Astrocyte (in vitro differentiated cells and primary cell): ENCODE measurements around the gene ERVMER34-1. TPM values are rescaled to one million over a fixed set of nuclear protein-coding genes. Genes with fewer than 3 reads are reported as not detected.

Experiments used
- DNase-seq: peaks from one replicate; pipeline ENCODE4 v3.0.0-alpha.2; 2010; ENCODE audit warnings: low read depth
- FAIRE-seq: peaks from 2 replicates; lab custom pipeline; 2011; peaks lifted over from hg19 to GRCh38; lab: Jason Lieb, UNC
- H2AFZ ChIP-seq: 2 replicates; pipeline ENCODE4 v1.6.0; 2012; ENCODE audit warnings: low read depth, low read length, inconsistent platforms
- H3K27ac ChIP-seq: 2 replicates; pipeline ENCODE4 v1.5.1; 2011; ENCODE audit warnings: low read depth, low read length, inconsistent platforms
- H3K27me3 ChIP-seq: 2 replicates; pipeline ENCODE4 v1.6.0; 2011; ENCODE audit warnings: low read length, inconsistent platforms; ENCODE audit not compliant: insufficient read depth
- H3K36me3 ChIP-seq: 2 replicates; pipeline ENCODE4 v1.5.1; 2011; ENCODE audit warnings: low read length, inconsistent platforms; ENCODE audit not compliant: insufficient read depth
- H3K4me1 ChIP-seq: 2 replicates; pipeline ENCODE4 v1.5.1; 2011; ENCODE audit warnings: low read length, inconsistent platforms; ENCODE audit not compliant: insufficient read depth
- H3K4me2 ChIP-seq: 2 replicates; pipeline ENCODE4 v1.6.0; 2012; ENCODE audit warnings: low read length, inconsistent platforms
- H3K4me3 ChIP-seq: 2 replicates; pipeline ENCODE4 v1.5.1; 2011; ENCODE audit warnings: low read depth, mild to moderate bottlenecking, low read length, inconsistent platforms; ENCODE audit not compliant: insufficient read depth
- H3K79me2 ChIP-seq: 2 replicates; pipeline ENCODE4 v1.6.0; 2012; ENCODE audit warnings: mild to moderate bottlenecking, low read length, inconsistent platforms; ENCODE audit not compliant: insufficient read depth
- H3K9ac ChIP-seq: 2 replicates; pipeline ENCODE4 v1.6.0; 2012; ENCODE audit warnings: mild to moderate bottlenecking, low read length, inconsistent platforms
- H3K9me3 ChIP-seq: 2 replicates; pipeline ENCODE4 v1.5.1; 2012; ENCODE audit warnings: low read depth, mild to moderate bottlenecking, low read length, inconsistent platforms; ENCODE audit not compliant: insufficient read depth
- H4K20me1 ChIP-seq: 2 replicates; pipeline ENCODE4 v1.6.0; 2012; ENCODE audit warnings: low read length, inconsistent platforms; ENCODE audit not compliant: insufficient read depth
- H3K27ac Mint-ChIP-seq: one replicate; pipeline ENCODE4 v1.8.0; 2021; ENCODE audit warnings: mild to moderate bottlenecking, mixed read lengths; ENCODE audit not compliant: unreplicated experiment
- H3K27me3 Mint-ChIP-seq: one replicate; pipeline ENCODE4 v1.8.0; 2021; ENCODE audit warnings: low read depth, mixed read lengths; ENCODE audit not compliant: unreplicated experiment
- H3K36me3 Mint-ChIP-seq: one replicate; pipeline ENCODE4 v1.8.0; 2021; ENCODE audit warnings: low read depth, mixed read lengths; ENCODE audit not compliant: unreplicated experiment
- H3K4me1 Mint-ChIP-seq: one replicate; pipeline ENCODE4 v1.8.0; 2021; ENCODE audit warnings: low read depth, mixed read lengths; ENCODE audit not compliant: unreplicated experiment
- H3K4me3 Mint-ChIP-seq: one replicate; pipeline ENCODE4 v1.8.0; 2021; ENCODE audit warnings: mild to moderate bottlenecking, moderate library complexity, mixed read lengths; ENCODE audit not compliant: unreplicated experiment
- H3K9me3 Mint-ChIP-seq: one replicate; pipeline ENCODE4 v1.8.0; 2021; ENCODE audit warnings: mild to moderate bottlenecking, mixed read lengths; ENCODE audit not compliant: unreplicated experiment
- EZH2 ChIP-seq: IDR thresholded peaks from 2 replicates; pipeline ENCODE4 v1.6.1; 2012; ENCODE audit warnings: mild to moderate bottlenecking, low read length, inconsistent platforms; ENCODE audit not compliant: insufficient read depth
- total RNA-seq: library from RNA; stranded (reverse); gene quantifications from 2 replicates; pipeline ENCODE4 v1.2.1, GENCODE V29; 2021
- TF ChIP-seq, protein P1 (sequence below): IDR thresholded peaks from 2 replicates; pipeline ENCODE4 v1.5.1; 2011; ENCODE audit warnings: low read depth, mild to moderate bottlenecking, inconsistent platforms, low read length, moderate library complexity; ENCODE audit not compliant: insufficient read depth

ERVMER34-1 gene
- total RNA-seq, 1 donor from 2014 or later, result 0.32 TPM

DNA sequence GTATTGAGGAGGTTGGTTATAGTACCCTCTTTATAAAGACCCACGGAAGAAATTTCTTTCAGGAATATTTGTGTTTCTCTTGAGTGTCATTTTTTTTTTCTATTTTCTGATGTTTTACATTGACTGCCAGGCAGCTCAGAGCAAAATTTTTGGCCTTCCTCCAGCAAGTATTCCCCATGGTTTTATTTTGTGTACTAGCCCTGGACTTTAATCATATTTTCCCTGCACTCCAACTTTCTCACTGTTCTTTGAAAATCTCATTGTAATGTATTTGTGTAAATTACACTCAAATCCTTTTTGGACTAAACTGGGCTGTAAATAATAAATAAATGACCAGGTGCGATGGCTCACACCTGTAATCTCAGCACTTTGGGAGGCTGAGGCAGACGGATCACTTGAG is 46.6 kb downstream of the ERVMER34-1 start:
- DNase-seq, result no peak
- Mint-ChIP-seq H3K4me1 (no peaks in the 10 kb centered on the region), H3K9me3 (no peaks in the 10 kb centered on the region), H3K36me3 (no peaks in the 10 kb centered on the region), H3K27ac (no peak overlapping the region), H3K4me3 (no peak overlapping the region), H3K27me3 (no peaks in the 10 kb centered on the region)
- H3K36me3 ChIP-seq, result no peaks in the 10 kb centered on the region
- H3K9ac ChIP-seq, result no peak overlapping the region
- TF ChIP-seq, protein P1, sequence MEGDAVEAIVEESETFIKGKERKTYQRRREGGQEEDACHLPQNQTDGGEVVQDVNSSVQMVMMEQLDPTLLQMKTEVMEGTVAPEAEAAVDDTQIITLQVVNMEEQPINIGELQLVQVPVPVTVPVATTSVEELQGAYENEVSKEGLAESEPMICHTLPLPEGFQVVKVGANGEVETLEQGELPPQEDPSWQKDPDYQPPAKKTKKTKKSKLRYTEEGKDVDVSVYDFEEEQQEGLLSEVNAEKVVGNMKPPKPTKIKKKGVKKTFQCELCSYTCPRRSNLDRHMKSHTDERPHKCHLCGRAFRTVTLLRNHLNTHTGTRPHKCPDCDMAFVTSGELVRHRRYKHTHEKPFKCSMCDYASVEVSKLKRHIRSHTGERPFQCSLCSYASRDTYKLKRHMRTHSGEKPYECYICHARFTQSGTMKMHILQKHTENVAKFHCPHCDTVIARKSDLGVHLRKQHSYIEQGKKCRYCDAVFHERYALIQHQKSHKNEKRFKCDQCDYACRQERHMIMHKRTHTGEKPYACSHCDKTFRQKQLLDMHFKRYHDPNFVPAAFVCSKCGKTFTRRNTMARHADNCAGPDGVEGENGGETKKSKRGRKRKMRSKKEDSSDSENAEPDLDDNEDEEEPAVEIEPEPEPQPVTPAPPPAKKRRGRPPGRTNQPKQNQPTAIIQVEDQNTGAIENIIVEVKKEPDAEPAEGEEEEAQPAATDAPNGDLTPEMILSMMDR, result no peak
- H3K4me2 ChIP-seq, result no peak overlapping the region
- no peaks in the 10 kb centered on the region for H3K9me3 ChIP-seq
- no peak overlapping the region for H3K4me3 ChIP-seq
- H3K79me2 ChIP-seq, result no peaks in the 10 kb centered on the region
- no peak overlapping the region for H3K27ac ChIP-seq
- H4K20me1 ChIP-seq, result no peaks in the 10 kb centered on the region
- no peak overlapping the region for H2AFZ ChIP-seq
- no peak for FAIRE-seq
- no peaks in the 10 kb centered on the region for H3K4me1 ChIP-seq
- no peaks in the 10 kb centered on the region for H3K27me3 ChIP-seq

DNA sequence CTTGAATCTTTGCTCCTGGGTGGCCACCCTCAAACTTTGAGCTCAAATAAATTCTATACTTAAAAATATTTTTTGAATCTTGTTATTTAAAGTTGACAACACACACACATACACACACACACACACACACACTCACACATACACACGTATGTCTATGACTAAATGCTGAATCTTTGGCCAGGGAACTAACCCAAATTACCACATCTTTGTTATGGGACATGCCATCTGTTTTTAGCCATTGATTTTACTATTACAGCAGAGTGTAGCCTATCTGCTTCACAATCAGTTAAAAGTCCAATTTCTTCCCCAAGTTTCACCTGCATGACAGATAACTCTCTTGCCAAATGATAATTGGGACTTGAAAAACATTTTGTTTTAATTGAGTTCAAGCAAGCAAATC is 47.1 kb downstream of the ERVMER34-1 start:
- Histone ChIP-seq H3K36me3 (no peaks in the 10 kb centered on the region), H3K27me3 (no peaks in the 10 kb centered on the region), H3K27ac (no peak overlapping the region), H3K4me1 (no peaks in the 10 kb centered on the region), H4K20me1 (no peaks in the 10 kb centered on the region), H3K4me3 (no peak overlapping the region), H2AFZ (no peak overlapping the region), H3K9me3 (no peaks in the 10 kb centered on the region), H3K79me2 (no peaks in the 10 kb centered on the region), H3K4me2 (no peak overlapping the region), H3K9ac (no peak overlapping the region)
- Mint-ChIP-seq H3K27me3 (no peaks in the 10 kb centered on the region), H3K9me3 (no peaks in the 10 kb centered on the region), H3K4me1 (no peaks in the 10 kb centered on the region), H3K4me3 (no peak overlapping the region), H3K27ac (no peak overlapping the region), H3K36me3 (no peaks in the 10 kb centered on the region)
- FAIRE-seq (no peak), DNase-seq (no peak)
- TF ChIP-seq, protein P1, result no peak
- no peak for TF ChIP-seq EZH2

DNA sequence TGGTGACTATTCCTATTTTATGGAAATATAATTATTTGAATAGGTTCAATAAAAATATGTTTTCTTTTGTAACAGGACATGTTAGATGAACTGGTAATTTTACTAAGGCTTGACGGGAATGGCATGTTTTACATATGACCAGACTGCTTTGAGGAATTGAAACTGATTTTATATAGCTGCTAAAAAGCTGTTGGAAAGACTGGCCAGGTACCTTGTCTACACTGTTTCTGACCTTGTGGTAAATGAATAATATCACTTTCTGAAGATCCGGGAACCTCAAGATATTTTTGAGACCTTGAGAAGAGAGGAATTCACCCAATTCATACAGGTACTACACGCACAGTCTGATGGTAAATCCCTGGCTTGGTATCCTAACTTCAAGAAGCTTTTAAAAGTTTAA is 50.0 kb downstream of the ERVMER34-1 start:
- Histone ChIP-seq H3K27ac (no peak overlapping the region), H3K9ac (no peak overlapping the region), H3K9me3 (no peaks in the 10 kb centered on the region), H3K36me3 (no peaks in the 10 kb centered on the region), H3K4me3 (no peak overlapping the region), H2AFZ (no peak overlapping the region), H4K20me1 (no peaks in the 10 kb centered on the region), H3K79me2 (no peaks in the 10 kb centered on the region), H3K4me2 (no peak overlapping the region), H3K4me1 (no peaks in the 10 kb centered on the region), H3K27me3 (no peaks in the 10 kb centered on the region)
- H3K27ac Mint-ChIP-seq, result no peak overlapping the region
- no peak for DNase-seq
- no peaks in the 10 kb centered on the region for H3K9me3 Mint-ChIP-seq
- H3K27me3 Mint-ChIP-seq, result no peaks in the 10 kb centered on the region
- no peak overlapping the region for H3K4me3 Mint-ChIP-seq
- no peak for TF ChIP-seq EZH2
- H3K4me1 Mint-ChIP-seq, result no peaks in the 10 kb centered on the region
- FAIRE-seq, result no peak
- H3K36me3 Mint-ChIP-seq, result no peaks in the 10 kb centered on the region
